DMS53 treated with DMSO at 0.1 percent for 48 hours (cell line): ENCODE data around the gene ABHD17B.
"Not testable (repeated sequence)": the region's sequence is repeated elsewhere in the genome, so short reads cannot be mapped to it uniquely, and the experiment has no call there.

Experiments used
- DNase-seq: peaks from one replicate; lab custom pipeline; 2025; ENCODE audit not compliant: unreplicated experiment; lab: John Stamatoyannopoulos, UW

ABHD17B gene

GRCh38 chr9:71911061-71911907 is at the start of gene ABHD17B, which contains the start of gene C9orf85:
TSS of gene ABHD17B (minus strand) at chr9:71911193. CDS start at chr9:71875080, 36,113 bp downstream.
TSS of gene C9orf85 (plus strand) at chr9:71911639. CDS start at chr9:71911735, 96 bp downstream.
- DNase-seq: peak; percentile 97

GRCh38 chr9:71955300-71955915 is 44.4 kb upstream of the ABHD17B start:
- DNase-seq: no peak

GRCh38 chr9:71954652-71955051 is 43.7 kb upstream of the ABHD17B start:
- DNase-seq: not testable (repeated sequence)

GRCh38 chr9:71944754-71945375 is 33.9 kb upstream of the ABHD17B start:
- DNase-seq: no peak

- no peak for DNase-seq
Observed at GRCh38 chr9:71941998-71942567, 31.1 kb upstream of the ABHD17B start.

GRCh38 chr9:71941060-71941568 is 30.1 kb upstream of the ABHD17B start:
- no peak for DNase-seq

GRCh38 chr9:71937898-71938297 is 26.9 kb upstream of the ABHD17B start:
- DNase-seq: no peak

GRCh38 chr9:71937070-71937625 is 26.2 kb upstream of the ABHD17B start:
- no peak for DNase-seq

GRCh38 chr9:71936066-71936465 is 25.1 kb upstream of the ABHD17B start:
- DNase-seq: no peak

- DNase-seq: no peak
Observed at GRCh38 chr9:71931166-71931565, 20.2 kb upstream of the ABHD17B start.

GRCh38 chr9:71929791-71930440 is 18.9 kb upstream of the ABHD17B start:
- DNase-seq: no peak

- no peak for DNase-seq
Observed at GRCh38 chr9:71929223-71929622, 18.2 kb upstream of the ABHD17B start.

- no peak for DNase-seq
Observed at GRCh38 chr9:71928806-71929205, 17.8 kb upstream of the ABHD17B start.

- no peak for DNase-seq
Observed at GRCh38 chr9:71928376-71928775, 17.4 kb upstream of the ABHD17B start.

- no peak for DNase-seq
Observed at GRCh38 chr9:71925834-71926233, 14.8 kb upstream of the ABHD17B start.

GRCh38 chr9:71924576-71924975 is 13.6 kb upstream of the ABHD17B start:
- no peak for DNase-seq

- DNase-seq: no peak
Observed at GRCh38 chr9:71921190-71921814, 10.3 kb upstream of the ABHD17B start.

- DNase-seq: no peak
Observed at GRCh38 chr9:71920456-71921189, 9.6 kb upstream of the ABHD17B start.

- no peak for DNase-seq
Observed at GRCh38 chr9:71918419-71918818, 7.4 kb upstream of the ABHD17B start.
